Thymus (tissue), 14 donors: Measurements from ENCODE around the gene IQGAP3. TPM values are rescaled to one million over a fixed set of nuclear protein-coding genes. Genes with fewer than 3 reads are reported as not detected.
"Not testable (repeated sequence)": the region's sequence is repeated elsewhere in the genome, so short reads cannot be mapped to it uniquely, and the experiment has no call there.

Experiments
- DNase-seq, 9 donors: peaks; one replicate each; pipeline ENCODE4 v3.0.0-alpha.2; 2013; ENCODE audit warnings: low spot score in 9 of 9, low read depth in 6 of 9, missing footprints in 1 of 9
- H3K27ac ChIP-seq, 2 donors: one replicate each; pipeline ENCODE4 v1.5.1; 2013; ENCODE audit warnings: control low read depth in 1 of 2, low read depth in 1 of 2, low read length in 1 of 2, mild to moderate bottlenecking in 1 of 2, moderate library complexity in 1 of 2
- H3K27me3 ChIP-seq, 2 donors: one replicate each; pipeline ENCODE4 v1.5.1; 2013; ENCODE audit warnings: low read length in 1 of 2; ENCODE audit not compliant: control insufficient read depth in 2 of 2, insufficient read depth in 1 of 2
- H3K36me3 ChIP-seq, 2 donors: one replicate each; pipeline ENCODE4 v1.5.1; 2013; ENCODE audit warnings: low read length in 1 of 2, mild to moderate bottlenecking in 1 of 2, moderate library complexity in 1 of 2; ENCODE audit not compliant: control insufficient read depth in 2 of 2, insufficient read depth in 2 of 2
- H3K4me1 ChIP-seq, 2 donors: one replicate each; pipeline ENCODE4 v1.5.1; 2013; ENCODE audit warnings: low read length in 2 of 2; ENCODE audit not compliant: control insufficient read depth in 2 of 2, insufficient read depth in 2 of 2
- H3K4me3 ChIP-seq, 2 donors: one replicate each; pipeline ENCODE4 v1.5.1; 2013; ENCODE audit warnings: low read length in 2 of 2, control low read depth in 1 of 2, mild to moderate bottlenecking in 1 of 2
- H3K9me3 ChIP-seq, 2 donors: one replicate each; pipeline ENCODE4 v1.5.1; 2013; ENCODE audit warnings: low read length in 1 of 2, mild to moderate bottlenecking in 1 of 2; ENCODE audit not compliant: control insufficient read depth in 2 of 2, insufficient read depth in 1 of 2
- WGBS: extraction: QIAGEN DNeasy Blood & Tissue Kit; methylation state at CpG from one replicate; pipeline ENCODE4 v1.1.7; 2013; 5-methylcytosine and 5-hydroxymethylcytosine counted together
- long read RNA-seq, 10 donors: transcript quantifications; one replicate each; lab custom pipeline, GENCODE V29; 2026
- polyA plus RNA-seq: library from polyadenylated mRNA; stranded (reverse); fragments of 200-250 nt; gene quantifications from one replicate; pipeline ENCODE4 v1.2.3, GENCODE V29; 2013
- total RNA-seq: library from RNA; stranded (reverse); fragments of 120-200 nt; gene quantifications from one replicate; pipeline ENCODE4 v1.2.4, GENCODE V29; 2013
- donor health status: healthy.

IQGAP3 gene, protein sequence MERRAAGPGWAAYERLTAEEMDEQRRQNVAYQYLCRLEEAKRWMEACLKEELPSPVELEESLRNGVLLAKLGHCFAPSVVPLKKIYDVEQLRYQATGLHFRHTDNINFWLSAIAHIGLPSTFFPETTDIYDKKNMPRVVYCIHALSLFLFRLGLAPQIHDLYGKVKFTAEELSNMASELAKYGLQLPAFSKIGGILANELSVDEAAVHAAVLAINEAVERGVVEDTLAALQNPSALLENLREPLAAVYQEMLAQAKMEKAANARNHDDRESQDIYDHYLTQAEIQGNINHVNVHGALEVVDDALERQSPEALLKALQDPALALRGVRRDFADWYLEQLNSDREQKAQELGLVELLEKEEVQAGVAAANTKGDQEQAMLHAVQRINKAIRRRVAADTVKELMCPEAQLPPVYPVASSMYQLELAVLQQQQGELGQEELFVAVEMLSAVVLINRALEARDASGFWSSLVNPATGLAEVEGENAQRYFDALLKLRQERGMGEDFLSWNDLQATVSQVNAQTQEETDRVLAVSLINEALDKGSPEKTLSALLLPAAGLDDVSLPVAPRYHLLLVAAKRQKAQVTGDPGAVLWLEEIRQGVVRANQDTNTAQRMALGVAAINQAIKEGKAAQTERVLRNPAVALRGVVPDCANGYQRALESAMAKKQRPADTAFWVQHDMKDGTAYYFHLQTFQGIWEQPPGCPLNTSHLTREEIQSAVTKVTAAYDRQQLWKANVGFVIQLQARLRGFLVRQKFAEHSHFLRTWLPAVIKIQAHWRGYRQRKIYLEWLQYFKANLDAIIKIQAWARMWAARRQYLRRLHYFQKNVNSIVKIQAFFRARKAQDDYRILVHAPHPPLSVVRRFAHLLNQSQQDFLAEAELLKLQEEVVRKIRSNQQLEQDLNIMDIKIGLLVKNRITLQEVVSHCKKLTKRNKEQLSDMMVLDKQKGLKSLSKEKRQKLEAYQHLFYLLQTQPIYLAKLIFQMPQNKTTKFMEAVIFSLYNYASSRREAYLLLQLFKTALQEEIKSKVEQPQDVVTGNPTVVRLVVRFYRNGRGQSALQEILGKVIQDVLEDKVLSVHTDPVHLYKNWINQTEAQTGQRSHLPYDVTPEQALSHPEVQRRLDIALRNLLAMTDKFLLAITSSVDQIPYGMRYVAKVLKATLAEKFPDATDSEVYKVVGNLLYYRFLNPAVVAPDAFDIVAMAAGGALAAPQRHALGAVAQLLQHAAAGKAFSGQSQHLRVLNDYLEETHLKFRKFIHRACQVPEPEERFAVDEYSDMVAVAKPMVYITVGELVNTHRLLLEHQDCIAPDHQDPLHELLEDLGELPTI (N-terminal part only)
- 2.5 TPM for total RNA-seq
- 1.0 TPM for polyA plus RNA-seq
- long read RNA-seq, donor 1, result 0 reads
- long read RNA-seq, donor 2, full-length matches to known transcripts, result 1 of 1 reads
- long read RNA-seq, donor 2, partial matches to known transcripts, result 0 of 1 reads
- long read RNA-seq, donor 2, other reads (novel, unspliced or antisense), result 0 of 1 reads
- long read RNA-seq, donor 3, partial matches to known transcripts, result 7 of 7 reads
- long read RNA-seq, donor 3, other reads (novel, unspliced or antisense), result 0 of 7 reads
- long read RNA-seq, donor 4, result 0 reads
- long read RNA-seq, donor 5, partial matches to known transcripts, result 7 of 7 reads
- long read RNA-seq, donor 5, other reads (novel, unspliced or antisense), result 0 of 7 reads
- long read RNA-seq, donor 6, partial matches to known transcripts, result 9 of 9 reads
- long read RNA-seq, donor 6, other reads (novel, unspliced or antisense), result 0 of 9 reads
- long read RNA-seq, donor 7, partial matches to known transcripts, result 11 of 11 reads
- long read RNA-seq, donor 7, other reads (novel, unspliced or antisense), result 0 of 11 reads
- long read RNA-seq, donor 8, result 0 reads
- long read RNA-seq, donor 9, result 0 reads
- long read RNA-seq, donor 10, result 0 reads

DNA sequence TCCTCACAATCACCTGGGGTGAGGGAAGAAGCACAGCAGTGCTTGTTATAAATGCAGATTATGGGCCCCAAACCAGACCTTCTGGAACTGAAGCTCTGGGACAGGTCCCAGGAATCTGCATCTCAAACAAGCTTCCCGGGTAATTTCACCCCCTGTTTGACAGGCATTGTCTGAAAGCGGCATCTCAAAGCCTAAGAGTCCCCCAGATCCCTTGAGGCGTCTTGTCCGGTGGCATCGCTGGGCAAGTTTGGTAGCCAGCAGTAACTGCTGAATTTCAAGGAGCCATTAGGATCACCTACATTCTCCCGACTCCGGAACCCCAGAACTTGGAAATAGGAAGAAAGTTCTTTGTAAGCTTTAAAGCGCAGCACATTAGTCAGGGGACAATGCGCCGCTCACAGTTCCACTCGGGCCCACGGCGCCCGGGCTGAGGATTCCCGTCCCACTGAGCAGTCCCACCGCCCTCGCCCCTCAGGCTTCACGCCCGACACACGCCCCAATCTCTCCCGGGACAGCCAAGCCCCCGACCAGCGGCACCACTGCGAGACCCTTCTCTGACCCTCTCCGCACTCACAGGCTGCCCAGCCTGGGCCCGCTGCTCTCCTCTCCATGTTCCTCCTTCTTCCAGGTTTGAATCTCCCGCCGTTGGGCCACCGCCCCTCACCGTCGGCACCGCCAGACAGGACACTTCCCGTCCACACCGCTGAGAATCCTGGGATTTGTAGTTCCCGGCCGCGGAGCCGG lies at the start of gene IQGAP3:
Gene IQGAP3, minus strand, starts transcription at position 647 of the 744 bp plus-strand sequence. Its CDS starts 36 bp downstream, at position 611.
- Histone ChIP-seq H3K36me3 (no peaks in the 10 kb centered on the region), H3K4me3 (peak within 1 kb of the TSS; percentile 43 to 65), H3K27ac (no peak within 1 kb of the TSS), H3K27me3 (peaks cover 0 to 12% of the 10 kb centered on the region in 2 donors), H3K9me3 (no peaks in the 10 kb centered on the region), H3K4me1 (peaks cover 10 to 16% of the 10 kb centered on the region in 2 donors)
- peak in 7 of 9 donors; percentile 56 to 90 (median 78) for DNase-seq
- 2% methylated on average over 38 of the region's 38 CpGs for WGBS

DNA sequence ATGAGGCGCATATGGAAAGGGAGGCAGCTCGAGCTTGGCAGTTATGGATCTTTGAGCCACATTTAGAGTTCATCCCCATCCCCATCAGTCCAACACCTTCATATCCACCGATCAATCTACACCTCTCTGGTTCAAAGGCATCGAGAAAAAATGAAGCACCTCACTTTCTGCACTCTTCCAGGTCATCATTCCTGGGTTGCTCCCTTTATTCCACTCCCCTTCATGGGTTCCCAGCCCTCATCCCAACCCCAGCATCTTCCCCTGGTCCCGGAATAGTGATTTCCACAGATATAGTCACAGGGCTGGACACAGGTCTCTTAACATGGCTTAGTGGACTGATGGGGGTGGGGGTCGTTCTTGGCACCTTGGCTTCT lies 47.2 kb upstream of the IQGAP3 start:
- 23% methylated on average over 6 of the region's 6 CpGs for WGBS
- Histone ChIP-seq H3K4me3 (no peak overlapping the region), H3K27me3 (peaks cover 29 to 90% of the 10 kb centered on the region in 2 donors), H3K4me1 (peaks cover 0 to 7% of the 10 kb centered on the region in 2 donors), H3K9me3 (no peaks in the 10 kb centered on the region), H3K36me3 (no peaks in the 10 kb centered on the region), H3K27ac (no peak overlapping the region)
- no peak for DNase-seq

DNA sequence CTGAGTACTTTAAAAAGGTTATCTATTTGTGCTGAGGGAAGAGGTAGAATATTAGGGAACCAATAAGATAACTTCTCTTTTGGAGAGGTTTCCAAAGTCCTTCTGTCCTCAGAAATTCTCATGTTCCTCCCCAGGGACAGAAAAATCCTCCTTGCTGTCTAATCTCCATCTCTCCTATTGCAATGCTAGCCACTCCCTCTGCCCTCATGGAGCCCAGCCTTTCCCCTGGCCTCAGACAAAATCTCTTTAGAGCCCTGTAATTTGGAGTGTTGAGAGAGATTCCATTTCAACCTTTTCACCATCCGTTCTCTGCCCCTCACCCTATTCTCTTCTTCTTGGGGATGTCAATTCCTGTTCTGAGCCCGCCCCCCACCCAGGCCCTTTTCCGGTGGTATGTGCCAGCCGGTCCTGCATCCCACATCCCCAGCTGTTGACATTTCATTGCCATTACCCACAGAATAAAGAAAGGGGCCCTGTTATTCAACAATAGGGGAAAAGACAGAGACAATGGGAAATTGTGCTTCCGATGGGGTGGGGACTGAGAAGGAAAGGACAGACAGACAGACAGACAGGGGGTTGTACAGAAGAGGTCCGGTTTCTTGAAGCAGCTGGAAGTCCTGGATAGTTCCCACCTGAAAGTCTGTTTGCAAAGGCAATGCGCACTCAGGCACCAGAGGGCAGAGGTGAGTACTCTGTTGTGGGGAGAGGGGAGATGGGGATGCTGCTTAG lies 46.7 kb upstream of the IQGAP3 start, which contains the start of gene HAPLN2:
Gene HAPLN2, plus strand, starts transcription at position 563 of the 729 bp plus-strand sequence. CDS start 4,076 bp downstream, outside the sequence.
- no peak within 1 kb of the TSS for H3K4me3 ChIP-seq
- DNase-seq, result peak in 1 of 9 donors; percentile 32
- no peaks in the 10 kb centered on the region for H3K36me3 ChIP-seq
- no peak within 1 kb of the TSS for H3K27ac ChIP-seq
- H3K4me1 ChIP-seq, result peaks cover 0 to 3% of the 10 kb centered on the region in 2 donors
- H3K27me3 ChIP-seq, result peaks cover 24 to 88% of the 10 kb centered on the region in 2 donors
- 3% methylated on average over 7 of the region's 7 CpGs for WGBS
- H3K9me3 ChIP-seq, result no peaks in the 10 kb centered on the region

DNA sequence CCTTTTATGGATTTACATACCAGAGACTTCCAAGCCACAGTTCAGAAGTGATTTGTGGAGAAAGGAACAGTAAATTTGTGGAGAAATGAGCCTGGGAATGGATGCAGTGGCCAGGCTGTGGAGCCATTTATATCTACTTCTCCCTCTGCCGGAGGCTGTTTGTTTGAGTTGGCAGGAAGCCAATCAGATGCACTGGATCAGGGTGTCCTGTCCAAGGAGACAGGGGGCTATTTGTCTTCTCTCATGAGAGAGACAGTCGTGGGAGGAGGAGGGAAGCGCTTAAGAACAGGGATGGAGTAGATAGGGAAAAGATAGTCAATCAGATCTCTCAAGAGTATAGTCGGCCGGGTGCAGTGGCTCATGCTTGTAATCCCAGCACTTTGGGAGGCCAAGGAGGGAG lies 44.1 kb upstream of the IQGAP3 start:
- Histone ChIP-seq H3K9me3 (no peaks in the 10 kb centered on the region), H3K27ac (no peak overlapping the region), H3K4me1 (no peaks in the 10 kb centered on the region), H3K4me3 (no peak overlapping the region), H3K27me3 (peaks cover 12 to 81% of the 10 kb centered on the region in 2 donors), H3K36me3 (no peaks in the 10 kb centered on the region)
- WGBS, result 34% methylated on average over 5 of the region's 5 CpGs
- no peak for DNase-seq

DNA sequence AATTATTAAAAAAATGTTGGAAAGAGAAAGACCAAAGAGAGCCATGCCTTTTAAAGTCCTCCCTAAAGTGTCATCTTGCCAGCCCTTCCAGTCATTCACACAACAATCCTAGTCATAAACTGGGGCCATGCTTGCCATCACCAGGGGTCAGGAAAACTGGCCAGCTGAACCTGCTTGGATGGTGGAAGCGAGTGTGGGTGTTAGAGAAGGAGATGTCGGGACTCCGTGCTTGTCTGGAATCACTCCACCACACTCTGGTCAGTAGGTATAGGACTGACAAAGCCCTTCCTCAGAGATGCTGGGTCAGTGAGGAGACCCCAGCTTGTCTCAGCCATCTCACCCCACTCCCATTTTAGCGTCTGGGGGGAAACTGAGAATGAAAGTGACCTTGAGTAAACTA lies 43.6 kb upstream of the IQGAP3 start:
- no peak for DNase-seq
- H3K4me1 ChIP-seq, result no peaks in the 10 kb centered on the region
- WGBS, result 65% methylated on average over 4 of the region's 4 CpGs
- no peaks in the 10 kb centered on the region for H3K36me3 ChIP-seq
- peaks cover 9 to 80% of the 10 kb centered on the region in 2 donors for H3K27me3 ChIP-seq
- no peaks in the 10 kb centered on the region for H3K9me3 ChIP-seq
- H3K27ac ChIP-seq, result no peak overlapping the region
- H3K4me3 ChIP-seq, result no peak overlapping the region

DNA sequence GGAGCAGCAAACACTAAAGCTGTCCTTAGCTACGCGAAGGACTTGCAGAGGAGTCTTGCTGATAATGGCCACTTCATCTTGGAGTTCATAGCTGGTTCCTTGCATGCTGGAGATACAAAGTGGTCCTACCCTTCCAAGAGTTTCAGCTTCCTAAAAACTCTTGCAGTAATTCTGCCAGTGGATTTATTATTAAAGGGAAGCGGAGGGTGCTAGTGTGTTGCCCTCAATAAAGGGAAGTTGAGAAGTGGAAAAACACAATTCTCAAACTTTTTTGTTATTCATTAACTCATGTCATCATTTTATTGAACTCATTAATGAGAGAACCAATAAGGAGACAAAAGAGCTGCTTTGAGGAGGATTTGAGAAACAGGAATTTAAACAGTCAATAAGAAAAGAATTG lies 40.3 kb upstream of the IQGAP3 start:
- peaks cover 0 to 58% of the 10 kb centered on the region in 2 donors for H3K27me3 ChIP-seq
- H3K36me3 ChIP-seq, result no peaks in the 10 kb centered on the region
- no peaks in the 10 kb centered on the region for H3K9me3 ChIP-seq
- H3K27ac ChIP-seq, result no peak overlapping the region
- H3K4me3 ChIP-seq, result no peak overlapping the region
- H3K4me1 ChIP-seq, result peaks cover 0 to 4% of the 10 kb centered on the region in 2 donors
- no peak for DNase-seq
- WGBS, result 51% methylated on average over 3 of the region's 3 CpGs

DNA sequence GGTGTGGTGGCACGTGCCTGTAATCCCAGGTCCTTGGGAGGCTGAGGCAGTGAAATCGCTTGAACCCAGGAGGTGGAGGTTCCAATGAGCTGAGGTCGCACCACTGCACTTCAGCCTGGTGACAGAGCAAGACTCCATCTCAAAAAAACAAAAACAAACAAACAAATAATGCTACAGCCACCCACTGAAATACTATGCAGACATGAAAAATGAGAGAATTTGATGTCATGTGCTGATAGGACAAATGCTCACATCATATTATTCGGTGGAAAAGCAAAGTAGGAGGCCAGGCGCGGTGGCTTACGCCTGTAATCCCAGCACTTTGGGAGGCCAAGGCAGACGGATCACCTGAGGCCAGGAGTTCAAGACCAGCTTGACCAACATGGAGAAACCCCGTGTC lies 37.7 kb upstream of the IQGAP3 start:
- not testable (repeated sequence) for H3K27ac ChIP-seq, H3K4me1 ChIP-seq, DNase-seq, H3K4me3 ChIP-seq, H3K36me3 ChIP-seq, H3K9me3 ChIP-seq
- WGBS, result 97% methylated on average over 9 of the region's 9 CpGs
- peaks cover 0 to 33% of the 10 kb centered on the region in 2 donors for H3K27me3 ChIP-seq
